DMS53 (cell line): ENCODE data around the gene SREBF1.

Experiments
- DNase-seq: peaks from one replicate; lab custom pipeline; 2025; lab: John Stamatoyannopoulos, UW

SREBF1 gene

DNA sequence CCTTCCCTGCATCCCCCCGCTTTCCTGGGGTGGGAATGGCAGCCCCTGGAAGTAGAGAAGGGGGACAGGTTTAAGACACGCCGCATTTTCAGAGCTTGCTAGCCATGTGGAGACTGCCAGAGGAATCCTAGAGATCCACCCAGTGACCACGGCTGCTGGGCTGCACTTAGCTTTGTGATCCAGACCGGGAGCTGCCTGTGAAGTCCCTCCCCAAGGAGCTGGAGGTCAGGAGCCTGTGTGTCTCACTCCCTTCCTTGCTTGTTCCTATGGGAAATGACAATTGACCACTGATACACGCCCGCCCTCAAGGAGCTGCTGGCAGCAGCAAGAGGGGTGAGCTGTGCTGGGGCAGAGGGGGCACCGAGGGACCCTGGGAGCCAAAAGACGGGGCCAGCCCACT lies 73.7 kb downstream of the SREBF1 start:
- no peak for DNase-seq

DNA sequence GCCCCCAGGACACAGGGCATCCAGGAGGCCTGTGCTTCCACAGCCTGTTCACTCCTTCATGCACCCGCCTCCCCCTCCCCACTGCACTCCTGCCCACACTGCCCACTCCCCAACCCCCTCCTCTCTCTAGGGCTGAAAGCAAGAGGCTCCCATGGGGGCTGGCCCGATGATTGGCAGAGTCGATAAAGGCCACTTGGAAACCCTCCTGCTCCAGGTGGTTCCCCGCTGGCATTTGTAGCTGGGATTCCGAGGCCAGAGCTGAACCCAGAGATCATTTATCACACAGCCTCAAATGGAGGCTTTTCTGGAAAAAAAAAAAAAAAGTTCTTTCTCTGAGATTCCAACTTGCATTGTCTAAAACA lies 74.1 kb downstream of the SREBF1 start:
- no peak for DNase-seq
